K562 (cell line): ENCODE data around the gene UQCRC2.

Source experiments
- CTBP1 ChIP-seq: fragments of 450-650 bp; IDR thresholded peaks from 2 replicates; pipeline ENCODE4 v1.6.1; 2016; ENCODE audit warnings: borderline replicate concordance
- CTCF ChIP-seq, 3 experiments: IDR thresholded peaks in 2 of 3; conservative IDR thresholded peaks in 1 of 3; 2 replicates each; pipeline ENCODE4 v1.5.1; 2011 to 2012; ENCODE audit warnings: low read length in 3 of 3, mild to moderate bottlenecking in 3 of 3, control low read depth in 2 of 3, improper control_type of control experiment in 1 of 3, inconsistent platforms in 1 of 3, low read depth in 1 of 3, mixed read lengths in 1 of 3, moderate library complexity in 1 of 3; ENCODE audit not compliant: insufficient read depth in 2 of 3
- EGR1 ChIP-seq: fragments of 450-650 bp; conservative IDR thresholded peaks from 2 replicates; pipeline ENCODE4 v1.6.1; 2017; ENCODE audit warnings: mild to moderate bottlenecking
- EP300 ChIP-seq: IDR thresholded peaks from 2 replicates; pipeline ENCODE4 v1.6.1; 2012; ENCODE audit warnings: low read length, improper control_type of control experiment
- MED1 ChIP-seq: sonication (generic); formaldehyde crosslinking; IDR thresholded peaks from 2 replicates; pipeline ENCODE4 v1.8.1; 2023; ENCODE audit warnings: missing genetic modification reagents, borderline replicate concordance
- POLR2A ChIP-seq: fragments of 450-650 bp; conservative IDR thresholded peaks from 2 replicates; pipeline ENCODE4 v1.6.1; 2016
- RBM17 ChIP-seq: fragments of 200-400 bp; formaldehyde crosslinking; IDR thresholded peaks from 2 replicates; pipeline ENCODE4 v1.6.1; 2017; ENCODE audit warnings: low read depth, mild to moderate bottlenecking, low read length, borderline replicate concordance
- SAP30 ChIP-seq: fragments of 200-600 bp; sonication (generic); IDR thresholded peaks from 2 replicates; pipeline ENCODE4 v1.6.1; 2012; ENCODE audit warnings: borderline replicate concordance, low read depth, mild to moderate bottlenecking, moderate library complexity, low read length, control low read depth, inconsistent platforms; ENCODE audit not compliant: insufficient read depth, poor library complexity, severe bottlenecking
- THAP7 ChIP-seq: fragments of 250-450 bp; sonication (Bioruptor Pico); IDR thresholded peaks from 2 replicates; pipeline ENCODE4 v1.5.0; 2021
- TSHZ1 ChIP-seq: fragments of 250-450 bp; sonication (Bioruptor Pico); IDR thresholded peaks from 2 replicates; pipeline ENCODE4 v1.4.0; 2020; ENCODE audit warnings: mild to moderate bottlenecking, moderate library complexity
- UBTF ChIP-seq, 2 experiments: IDR thresholded peaks; 2 replicates each; pipeline ENCODE4 v1.6.1; 2012; ENCODE audit warnings: improper control_type of control experiment in 2 of 2, low read depth in 2 of 2, low read length in 2 of 2, borderline replicate concordance in 1 of 2
- XRCC5 ChIP-seq: fragments of 200-400 bp; formaldehyde crosslinking; IDR thresholded peaks from 2 replicates; pipeline ENCODE4 v1.6.1; 2017; ENCODE audit warnings: low read depth, mild to moderate bottlenecking, low read length
- ZNF589 ChIP-seq: fragments of 200-800 bp; sonication (Bioruptor generic); IDR thresholded peaks from 2 replicates; pipeline ENCODE4 v1.6.1; 2016; ENCODE audit warnings: low read depth, missing genetic modification characterization, missing compliant biosample characterization

- TF ChIP-seq EGR1 (no peak), EP300 (no peak), XRCC5 (no peak), TSHZ1 (no peak), ZNF589 (CRISPR knock-in tag) (no peak), POLR2A (no peak), MED1 (CRISPR knock-in tag) (no peak), RBM17 (no peak), CTBP1 (no peak), THAP7 (CRISPR knock-in tag) (no peak), SAP30 (no peak), CTCF (IDR thresholded peaks at IDR 0.05 in 2 of 3, conservative IDR thresholded peaks at IDR 0.05 in 1 of 3; ENCODE audit: insufficient read depth in 2 of 3, low read depth in 1 of 3, low read length in 3 of 3) (no peak), UBTF (IDR thresholded peaks at IDR 0.05; ENCODE audit: borderline replicate concordance in 1 of 2, low read depth in 2 of 2, low read length in 2 of 2) (no peak)
Measured at GRCh38 chr16:21953541-21953902, 361 bp downstream of the UQCRC2 start.
